ENCODE measurements around the gene SPAG16. TPM values are rescaled to one million over a fixed set of nuclear protein-coding genes. Genes with fewer than 3 reads are reported as not detected.

Gene SPAG16
- total and polyA plus RNA-seq, 2 of the 13 experiments (the other 11 are each of a cell fraction or from before 2014, with no cell fraction given), result 9.6 to 26.5 TPM

- TF ChIP-seq NFE2L1 (CRISPR knock-in tag; IDR thresholded peaks at IDR 0.05; ENCODE audit: borderline replicate concordance) (peak; percentile 84; the same call in 1 of the 2 replicates), SUZ12 (IDR thresholded peaks at IDR 0.05; ENCODE audit: low read depth, low read length) (peak; percentile 25; the same call in 1 of the 2 replicates), MXI1 (IDR thresholded peaks at IDR 0.05; ENCODE audit: borderline replicate concordance, low read depth, low read length) (peak; percentile 99), ZNF20 (CRISPR knock-in tag; IDR thresholded peaks at IDR 0.05) (no peak), FUBP1 (CRISPR knock-in tag; IDR thresholded peaks at IDR 0.05; ENCODE audit: borderline replicate concordance) (peak; percentile 25), MATR3 (CRISPR knock-in tag; IDR thresholded peaks at IDR 0.05) (no peak), ZC3H13 (CRISPR knock-in tag; IDR thresholded peaks at IDR 0.05) (no peak; the same call in 1 of the 2 replicates), BCLAF1 (IDR thresholded peaks at IDR 0.05) (no peak), THAP11 (CRISPR knock-in tag; IDR thresholded peaks at IDR 0.05) (peak; percentile 93), ZNF331 (CRISPR knock-in tag; IDR thresholded peaks at IDR 0.05) (peak; percentile 95), ZBTB10 (CRISPR knock-in tag; IDR thresholded peaks at IDR 0.05; ENCODE audit: borderline replicate concordance) (no peak), HMG20A (CRISPR knock-in tag; IDR thresholded peaks at IDR 0.05; ENCODE audit: borderline replicate concordance) (no peak), FLYWCH1 (CRISPR knock-in tag; IDR thresholded peaks at IDR 0.05) (no peak), NFKBIZ (CRISPR knock-in tag; IDR thresholded peaks at IDR 0.05) (peak; percentile 63; the same call in 1 of the 2 replicates), PBX3 (CRISPR knock-in tag; IDR thresholded peaks at IDR 0.05; ENCODE audit: borderline replicate concordance) (no peak), ZEB1 (IDR thresholded peaks at IDR 0.05; ENCODE audit: insufficient replicate concordance, low read depth) (peak; percentile 67), BRF2 (CRISPR knock-in tag; IDR thresholded peaks at IDR 0.05) (peak; percentile 71; the same call in 1 of the 2 replicates), ISL2 (CRISPR knock-in tag; IDR thresholded peaks at IDR 0.05) (peak; percentile 88), ZMYM2 (CRISPR knock-in tag; IDR thresholded peaks at IDR 0.05) (0 out of 2 replicates have a peak, but pooled peaks have one; percentile 32)
These were observed at the start of gene SPAG16 (continued) for GRCh38 chr2:213284105-213285090.
